ENCODE measurements around the gene ZNF425.

- no peak for TF ChIP-seq REST (IDR thresholded peaks at IDR 0.05; ENCODE audit: insufficient replicate concordance, low read depth)
- no peak for TF ChIP-seq CTCF (IDR thresholded peaks at IDR 0.05; ENCODE audit: insufficient read depth, low read length)
Observed at GRCh38 chr7:149141893-149142292, 15.8 kb upstream of the ZNF425 start.
